ENCODE measurements around the gene SLC2A1. TPM values are rescaled to one million over a fixed set of nuclear protein-coding genes. Genes with fewer than 3 reads are reported as not detected.

SLC2A1 gene
- total and polyA plus RNA-seq, 2 of the 13 experiments (the other 11 are each of a cell fraction or from before 2014, with no cell fraction given): 125 to 423 TPM

- TF ChIP-seq ZNF770 (CRISPR knock-in tag; IDR thresholded peaks at IDR 0.05): peak; percentile 50; the same call in 1 of the 2 replicates
- TF ChIP-seq ETV5 (CRISPR knock-in tag; IDR thresholded peaks at IDR 0.05; ENCODE audit: borderline replicate concordance): peak; percentile 73; the same call in 1 of the 2 replicates
- TF ChIP-seq, protein P1, sequence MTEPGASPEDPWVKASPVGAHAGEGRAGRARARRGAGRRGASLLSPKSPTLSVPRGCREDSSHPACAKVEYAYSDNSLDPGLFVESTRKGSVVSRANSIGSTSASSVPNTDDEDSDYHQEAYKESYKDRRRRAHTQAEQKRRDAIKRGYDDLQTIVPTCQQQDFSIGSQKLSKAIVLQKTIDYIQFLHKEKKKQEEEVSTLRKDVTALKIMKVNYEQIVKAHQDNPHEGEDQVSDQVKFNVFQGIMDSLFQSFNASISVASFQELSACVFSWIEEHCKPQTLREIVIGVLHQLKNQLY (CRISPR knock-in tag; IDR thresholded peaks at IDR 0.05): peak; percentile 27; the same call in 1 of the 2 replicates
- 0 out of 2 replicates have a peak, but pooled peaks have one; percentile 16 for TF ChIP-seq HDAC2 (CRISPR knock-in tag; IDR thresholded peaks at IDR 0.05)
- no peak for TF ChIP-seq ZFP36L2 (CRISPR knock-in tag; IDR thresholded peaks at IDR 0.05)
- TF ChIP-seq, protein P2, sequence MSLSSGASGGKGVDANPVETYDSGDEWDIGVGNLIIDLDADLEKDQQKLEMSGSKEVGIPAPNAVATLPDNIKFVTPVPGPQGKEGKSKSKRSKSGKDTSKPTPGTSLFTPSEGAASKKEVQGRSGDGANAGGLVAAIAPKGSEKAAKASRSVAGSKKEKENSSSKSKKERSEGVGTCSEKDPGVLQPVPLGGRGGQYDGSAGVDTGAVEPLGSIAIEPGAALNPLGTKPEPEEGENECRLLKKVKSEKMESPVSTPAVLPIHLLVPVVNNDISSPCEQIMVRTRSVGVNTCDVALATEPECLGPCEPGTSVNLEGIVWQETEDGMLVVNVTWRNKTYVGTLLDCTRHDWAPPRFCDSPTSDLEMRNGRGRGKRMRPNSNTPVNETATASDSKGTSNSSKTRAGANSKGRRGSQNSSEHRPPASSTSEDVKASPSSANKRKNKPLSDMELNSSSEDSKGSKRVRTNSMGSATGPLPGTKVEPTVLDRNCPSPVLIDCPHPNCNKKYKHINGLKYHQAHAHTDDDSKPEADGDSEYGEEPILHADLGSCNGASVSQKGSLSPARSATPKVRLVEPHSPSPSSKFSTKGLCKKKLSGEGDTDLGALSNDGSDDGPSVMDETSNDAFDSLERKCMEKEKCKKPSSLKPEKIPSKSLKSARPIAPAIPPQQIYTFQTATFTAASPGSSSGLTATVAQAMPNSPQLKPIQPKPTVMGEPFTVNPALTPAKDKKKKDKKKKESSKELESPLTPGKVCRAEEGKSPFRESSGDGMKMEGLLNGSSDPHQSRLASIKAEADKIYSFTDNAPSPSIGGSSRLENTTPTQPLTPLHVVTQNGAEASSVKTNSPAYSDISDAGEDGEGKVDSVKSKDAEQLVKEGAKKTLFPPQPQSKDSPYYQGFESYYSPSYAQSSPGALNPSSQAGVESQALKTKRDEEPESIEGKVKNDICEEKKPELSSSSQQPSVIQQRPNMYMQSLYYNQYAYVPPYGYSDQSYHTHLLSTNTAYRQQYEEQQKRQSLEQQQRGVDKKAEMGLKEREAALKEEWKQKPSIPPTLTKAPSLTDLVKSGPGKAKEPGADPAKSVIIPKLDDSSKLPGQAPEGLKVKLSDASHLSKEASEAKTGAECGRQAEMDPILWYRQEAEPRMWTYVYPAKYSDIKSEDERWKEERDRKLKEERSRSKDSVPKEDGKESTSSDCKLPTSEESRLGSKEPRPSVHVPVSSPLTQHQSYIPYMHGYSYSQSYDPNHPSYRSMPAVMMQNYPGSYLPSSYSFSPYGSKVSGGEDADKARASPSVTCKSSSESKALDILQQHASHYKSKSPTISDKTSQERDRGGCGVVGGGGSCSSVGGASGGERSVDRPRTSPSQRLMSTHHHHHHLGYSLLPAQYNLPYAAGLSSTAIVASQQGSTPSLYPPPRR (CRISPR knock-in tag; IDR thresholded peaks at IDR 0.05; ENCODE audit: borderline replicate concordance): peak; percentile 39; the same call in 1 of the 2 replicates
- peak; percentile 55; the same call in 1 of the 2 replicates for TF ChIP-seq HMG20A (CRISPR knock-in tag; IDR thresholded peaks at IDR 0.05; ENCODE audit: borderline replicate concordance)
- TF ChIP-seq ZNF703 (CRISPR knock-in tag; IDR thresholded peaks at IDR 0.05; ENCODE audit: borderline replicate concordance): no peak
- peak; percentile 33; the same call in 1 of the 2 replicates for TF ChIP-seq GATA4 (IDR thresholded peaks at IDR 0.05; ENCODE audit: borderline replicate concordance, low read depth)
- peak; percentile 62 for TF ChIP-seq NCOA2 (CRISPR knock-in tag; IDR thresholded peaks at IDR 0.05)
- TF ChIP-seq FOXP1 (IDR thresholded peaks at IDR 0.05): no peak
- peak; percentile 68 for TF ChIP-seq FOXP1 (CRISPR knock-in tag; IDR thresholded peaks at IDR 0.05)
- peak; percentile 44 for TF ChIP-seq FOXA3 (CRISPR knock-in tag; IDR thresholded peaks at IDR 0.05)
- no peak for TF ChIP-seq POLR2G (IDR thresholded peaks at IDR 0.05; ENCODE audit: low read depth, low read length)
- peak; percentile 50; the same call in 1 of the 2 replicates for TF ChIP-seq SAP130 (CRISPR knock-in tag; IDR thresholded peaks at IDR 0.05; ENCODE audit: low read depth)
Measured at GRCh38 chr1:42990757-42991346, 32.2 kb upstream of the SLC2A1 start (continued).
